ENCODE measurements around the gene PARP16.

PARP16 gene, protein sequence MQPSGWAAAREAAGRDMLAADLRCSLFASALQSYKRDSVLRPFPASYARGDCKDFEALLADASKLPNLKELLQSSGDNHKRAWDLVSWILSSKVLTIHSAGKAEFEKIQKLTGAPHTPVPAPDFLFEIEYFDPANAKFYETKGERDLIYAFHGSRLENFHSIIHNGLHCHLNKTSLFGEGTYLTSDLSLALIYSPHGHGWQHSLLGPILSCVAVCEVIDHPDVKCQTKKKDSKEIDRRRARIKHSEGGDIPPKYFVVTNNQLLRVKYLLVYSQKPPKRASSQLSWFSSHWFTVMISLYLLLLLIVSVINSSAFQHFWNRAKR

GRCh38 chr15:65286704-65287519, at the start of gene PARP16:
PARP16 (minus strand) TSS chr15:65286883; CDS start chr15:65286426, 457 bp downstream.
- DNase-seq (ENCODE audit: low read depth in 2 of 2): peak; percentile 85 to 92

DNA sequence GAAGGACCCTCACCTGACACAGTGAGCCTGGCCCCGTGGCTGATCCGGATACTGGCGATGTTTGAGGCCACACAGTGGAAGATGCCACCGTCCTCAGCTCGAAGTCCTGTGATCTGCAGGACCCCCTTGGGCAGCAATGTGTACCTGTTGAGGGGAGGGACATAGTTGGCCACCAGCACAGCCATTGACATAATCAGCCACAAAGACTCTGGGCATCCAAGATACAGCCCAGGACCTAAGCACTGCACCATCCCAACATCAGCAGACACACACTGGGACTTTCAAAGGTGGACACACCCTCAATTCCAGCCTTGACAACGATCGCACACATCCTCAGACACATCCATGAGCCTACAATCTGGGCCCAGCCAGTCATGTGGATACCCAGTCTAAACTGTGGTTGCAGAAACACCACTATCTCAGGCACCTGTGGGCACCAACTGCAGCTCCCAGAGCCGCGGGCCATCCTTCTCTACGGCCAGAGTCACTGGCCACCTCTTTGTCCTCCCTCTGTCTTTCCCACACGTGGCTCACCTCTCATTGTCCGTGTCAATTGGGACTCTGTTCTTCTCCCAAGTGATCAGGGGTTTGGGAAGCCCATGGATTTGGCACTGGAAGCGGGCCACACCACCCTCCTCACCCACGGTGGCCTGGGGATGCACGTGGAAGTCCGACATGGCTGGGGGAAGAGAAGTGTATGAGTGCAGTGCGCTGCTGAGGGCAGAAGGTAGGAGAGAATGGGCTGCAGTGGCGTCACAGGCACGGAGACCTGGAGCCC, 48.8 kb upstream of the PARP16 start:
- DNase-seq (ENCODE audit: low read depth in 2 of 2): no peak

DNA sequence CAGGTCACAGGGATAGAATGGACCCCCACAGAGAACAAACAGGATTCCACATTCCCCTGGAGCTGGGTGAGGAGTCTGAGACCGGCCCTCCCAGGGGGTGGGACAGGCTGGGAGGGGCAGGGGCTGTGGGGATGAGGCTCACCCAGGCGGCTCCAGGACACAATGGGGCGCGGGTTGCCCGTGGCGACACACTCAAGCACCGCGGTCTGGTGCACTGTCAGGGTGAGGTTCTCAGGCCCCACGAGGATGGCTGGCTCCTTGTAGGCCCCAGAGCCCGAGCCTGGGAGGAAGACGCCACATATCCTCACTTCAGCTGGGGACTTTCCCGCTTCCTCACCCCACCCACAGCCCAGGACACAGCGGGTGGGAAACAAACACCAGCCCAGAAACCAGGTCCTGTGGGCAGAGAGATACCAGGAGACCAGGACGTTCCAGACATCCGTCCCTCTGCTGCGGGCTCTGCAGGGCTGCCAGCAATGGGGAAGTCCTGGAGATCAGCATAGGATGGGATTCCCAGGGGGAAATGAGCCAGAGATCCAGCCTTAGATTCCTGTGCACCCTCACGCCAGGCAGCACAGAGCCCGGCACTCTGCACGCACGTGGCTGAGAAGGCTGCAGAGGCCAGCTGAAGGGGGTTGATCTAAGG, 48.0 kb upstream of the PARP16 start:
- no peak for DNase-seq (ENCODE audit: low read depth in 2 of 2)

- no peak for DNase-seq (ENCODE audit: low read depth in 2 of 2)
Observed at GRCh38 chr15:65333856-65334255, 47.2 kb upstream of the PARP16 start.

DNA sequence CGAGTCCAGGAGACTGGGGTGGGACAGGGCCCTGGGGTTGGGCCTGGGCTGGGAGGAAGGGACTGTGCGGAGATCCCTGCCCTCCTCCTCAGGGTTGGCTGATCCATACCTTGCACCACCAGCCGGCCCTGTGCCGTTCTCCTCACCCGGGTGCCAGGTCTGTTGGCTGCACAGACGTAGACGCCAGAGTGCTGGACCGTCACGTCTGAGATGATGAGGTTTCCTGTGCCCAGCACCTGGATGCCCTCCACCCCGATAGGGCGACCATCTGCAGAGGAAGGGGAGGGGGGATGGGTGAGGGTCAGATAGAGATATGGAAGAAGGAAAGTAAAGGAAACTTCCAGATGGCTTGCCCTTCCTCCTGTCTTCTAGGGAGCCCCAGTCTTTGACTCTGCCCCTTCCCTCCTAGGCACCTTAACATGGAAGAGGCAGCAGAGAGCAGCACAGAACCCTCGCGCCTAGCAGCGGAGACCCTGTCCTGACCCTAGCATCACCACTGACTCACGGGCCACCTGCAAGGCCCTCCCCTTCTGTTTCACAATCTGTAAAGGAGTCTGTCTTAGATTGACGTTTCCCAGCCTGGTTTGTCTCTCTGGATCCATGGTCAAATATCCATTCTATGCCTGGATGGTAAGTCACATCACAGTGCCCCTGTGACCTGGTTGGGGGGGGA, 46.6 kb upstream of the PARP16 start:
- DNase-seq (ENCODE audit: low read depth in 2 of 2): no peak

DNA sequence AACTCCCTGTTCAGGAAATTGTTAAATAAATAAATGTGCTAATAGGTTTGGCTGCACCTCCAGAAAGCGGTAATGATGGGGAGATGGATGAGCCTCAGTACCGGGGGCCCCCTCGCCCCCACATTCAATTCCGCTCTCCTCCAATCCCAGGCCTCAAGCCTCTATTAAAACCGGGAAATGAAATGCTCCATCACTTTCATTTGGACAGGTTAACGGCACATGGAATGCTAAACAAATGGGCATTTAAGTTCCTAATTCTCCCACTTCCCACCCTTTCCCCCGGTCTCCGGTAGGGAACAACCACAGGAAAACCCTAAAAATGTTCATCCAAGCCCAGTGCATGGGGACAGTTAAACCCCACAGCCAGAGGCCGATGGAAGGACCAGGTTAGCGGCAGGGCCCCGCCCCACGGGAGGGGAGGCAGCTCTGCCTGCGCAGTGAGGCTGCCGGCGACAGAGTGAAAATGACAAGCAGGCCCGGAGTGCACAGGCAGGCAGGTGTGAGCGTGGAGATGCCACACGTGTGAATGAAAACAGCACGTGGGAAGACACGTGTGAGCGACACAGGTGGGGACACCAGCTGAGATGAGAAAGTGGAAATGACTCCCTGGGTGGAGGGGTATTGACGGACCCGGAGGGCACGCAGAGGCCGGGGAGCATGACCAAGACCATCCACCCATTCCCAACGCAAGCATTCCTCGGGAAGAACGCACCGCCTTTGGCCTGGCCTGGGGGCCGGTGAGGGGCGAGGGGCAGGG, 45.9 kb upstream of the PARP16 start:
- DNase-seq (ENCODE audit: low read depth in 2 of 2): no peak

DNA sequence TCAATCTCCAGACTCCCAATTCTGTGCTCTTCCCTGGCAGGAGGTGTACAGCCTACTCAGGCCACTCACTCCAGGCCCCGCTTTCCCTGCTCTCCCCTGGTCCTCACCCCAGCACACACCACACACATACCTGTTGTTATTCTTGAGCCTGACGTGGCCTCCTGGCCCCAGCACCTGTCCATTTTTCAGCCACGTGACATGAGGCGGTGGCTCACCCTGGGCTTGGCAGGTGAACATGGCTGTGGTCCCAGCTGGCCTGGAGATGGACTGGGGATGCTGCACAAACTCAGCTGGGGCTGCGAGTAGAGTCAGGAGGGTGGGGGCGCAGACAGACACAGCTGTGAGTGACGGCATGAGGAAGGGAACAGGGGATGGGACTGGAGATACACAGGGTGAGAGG, 45.1 kb upstream of the PARP16 start:
- no peak for DNase-seq (ENCODE audit: low read depth in 2 of 2)

- no peak for DNase-seq (ENCODE audit: low read depth in 2 of 2)
Observed at GRCh38 chr15:65330934-65331645, 44.4 kb upstream of the PARP16 start.

DNA sequence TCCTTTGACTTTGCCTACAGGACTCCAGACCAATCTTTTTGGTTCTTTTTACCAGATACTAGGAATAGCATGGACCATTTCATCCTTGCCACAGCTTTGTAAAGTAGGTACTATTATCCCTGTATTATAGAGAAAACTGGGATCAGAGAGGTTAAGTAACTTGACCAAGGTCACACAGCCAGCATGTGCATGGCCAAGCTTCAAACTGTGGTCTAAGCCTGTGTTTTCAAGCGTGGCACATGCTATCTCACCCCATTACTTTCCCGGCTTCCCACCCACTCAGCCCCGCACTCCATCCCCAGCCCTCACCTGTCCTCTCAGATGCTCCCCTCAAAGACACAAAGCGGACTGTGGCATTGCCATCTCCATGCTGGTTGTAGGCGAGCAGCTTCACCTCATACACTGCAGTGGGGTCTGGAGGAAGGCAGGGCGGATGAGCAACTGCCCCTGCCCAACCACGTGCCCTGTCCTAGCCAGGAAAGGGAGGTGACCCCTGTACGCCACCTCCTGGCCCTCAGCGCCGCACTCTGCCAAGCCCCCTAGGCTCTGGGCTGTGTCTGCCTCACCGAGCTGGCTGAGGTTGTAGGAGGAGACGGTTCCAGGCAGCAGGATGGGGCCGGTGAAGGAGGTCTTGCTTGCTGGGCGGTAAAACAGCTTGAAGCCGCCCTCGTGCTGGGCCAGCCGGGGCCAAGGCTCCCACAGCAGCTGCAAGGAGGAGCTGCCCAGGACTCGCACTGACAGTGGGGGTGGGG, 43.5 kb upstream of the PARP16 start:
- no peak for DNase-seq (ENCODE audit: low read depth in 2 of 2)

- DNase-seq (ENCODE audit: low read depth in 2 of 2): no peak
Observed at GRCh38 chr15:65329288-65329983, 42.8 kb upstream of the PARP16 start.

- DNase-seq (ENCODE audit: low read depth in 2 of 2): no peak
Observed at GRCh38 chr15:65328506-65329287, 42.0 kb upstream of the PARP16 start.

- no peak for DNase-seq (ENCODE audit: low read depth in 2 of 2)
Observed at GRCh38 chr15:65327651-65328393, 41.1 kb upstream of the PARP16 start.

DNA sequence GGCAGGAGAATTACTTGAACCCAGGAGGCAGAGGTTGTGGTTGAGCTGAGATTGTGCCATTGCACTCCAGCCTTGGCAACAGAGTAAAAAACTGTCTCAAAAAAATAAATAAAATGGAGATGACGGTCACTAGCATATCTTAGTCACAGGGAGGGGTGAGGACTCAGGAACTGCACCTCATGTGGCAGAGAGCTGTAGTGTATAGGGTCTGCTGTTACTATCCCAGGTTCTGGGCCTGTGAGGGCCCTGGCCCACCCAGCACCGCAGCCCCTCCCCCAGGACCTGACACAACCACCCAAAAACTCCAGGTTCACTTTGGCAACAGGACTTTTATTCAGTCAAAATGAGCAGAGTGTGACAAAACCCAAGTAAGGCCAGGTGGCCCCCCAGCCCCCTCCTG, 40.1 kb upstream of the PARP16 start:
- no peak for DNase-seq (ENCODE audit: low read depth in 2 of 2)

GRCh38 chr15:65326117-65326526, 39.4 kb upstream of the PARP16 start:
- no peak for DNase-seq (ENCODE audit: low read depth in 2 of 2)

DNA sequence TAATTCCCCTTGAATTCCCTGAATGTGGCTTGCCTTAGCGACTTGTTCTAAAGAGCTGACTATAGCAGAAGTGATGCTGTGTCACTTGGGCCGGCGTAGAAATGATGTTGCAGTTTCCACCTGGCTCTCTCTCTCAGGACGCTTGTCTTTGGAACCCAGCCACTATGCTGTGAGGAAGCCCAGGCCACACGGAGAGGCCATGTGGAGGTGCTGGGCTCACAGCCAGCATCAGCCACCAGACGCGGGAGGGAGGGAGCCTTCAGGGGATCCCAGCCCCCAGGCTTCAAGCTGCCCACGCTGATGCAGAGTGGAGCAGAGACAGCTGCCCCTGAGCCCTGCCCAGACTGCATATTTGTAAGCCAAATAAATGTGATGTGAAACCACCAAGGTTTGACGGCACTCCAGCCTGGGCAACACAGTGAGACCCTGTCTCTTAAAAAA, 36.4 kb upstream of the PARP16 start:
- no peak for DNase-seq (ENCODE audit: low read depth in 2 of 2)

DNA sequence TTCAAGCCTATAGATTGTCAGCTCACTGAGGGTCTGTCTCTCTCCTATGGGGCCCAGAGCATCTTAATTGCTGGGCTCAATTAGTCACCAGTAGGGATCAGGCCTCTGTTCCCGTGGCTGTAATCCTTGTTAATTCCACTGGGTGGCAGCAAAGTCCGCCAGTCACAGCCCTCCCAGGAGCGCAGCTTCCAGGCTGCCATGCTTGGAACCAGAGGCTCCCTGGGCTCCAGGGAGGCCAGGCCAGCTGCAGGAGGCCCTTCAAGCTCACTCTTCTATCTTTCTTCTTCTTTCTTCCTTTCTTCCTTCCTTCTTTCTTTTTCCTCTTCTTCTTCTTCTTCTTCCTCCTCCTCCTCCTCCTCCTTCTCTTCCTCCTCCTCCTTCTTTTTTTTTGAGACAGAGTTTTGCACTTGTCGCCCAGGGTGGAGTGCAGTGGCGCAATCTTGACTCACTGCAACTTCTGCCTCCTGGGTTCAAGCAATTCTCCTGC, 32.2 kb upstream of the PARP16 start:
- DNase-seq (ENCODE audit: low read depth in 2 of 2): peak; percentile 66 to 67
